Trophoblast cell (in vitro differentiated cells and primary cell): ENCODE data around the gene SLIT3.
"Not testable (repeated sequence)": the region's sequence is repeated elsewhere in the genome, so short reads cannot be mapped to it uniquely, and the experiment has no call there.

ENCODE experiments used
- DNase-seq, 2 donors: peaks; one replicate each; pipeline ENCODE4 v3.0.0-alpha.2; 2016
- H2AFZ ChIP-seq: 2 replicates; pipeline ENCODE4 v1.6.1; 2013; ENCODE audit warnings: low read length, moderate library complexity, mild to moderate bottlenecking; ENCODE audit not compliant: insufficient read depth, poor library complexity
- H2AK5ac ChIP-seq: 2 replicates; pipeline ENCODE4 v1.6.1; 2013; ENCODE audit warnings: mild to moderate bottlenecking, low read length
- H2BK120ac ChIP-seq: 2 replicates; pipeline ENCODE4 v1.6.1; 2013; ENCODE audit warnings: low read length, mild to moderate bottlenecking, moderate library complexity; ENCODE audit not compliant: insufficient read depth, poor library complexity
- H2BK12ac ChIP-seq: 2 replicates; pipeline ENCODE4 v1.6.1; 2013; ENCODE audit warnings: mild to moderate bottlenecking, low read length, moderate library complexity
- H2BK5ac ChIP-seq: 2 replicates; pipeline ENCODE4 v1.6.1; 2013; ENCODE audit warnings: low read length, low read depth, moderate library complexity, mild to moderate bottlenecking; ENCODE audit not compliant: poor library complexity
- H3K14ac ChIP-seq: 2 replicates; pipeline ENCODE4 v1.6.1; 2013; ENCODE audit warnings: mild to moderate bottlenecking, low read length
- H3K18ac ChIP-seq: 2 replicates; pipeline ENCODE4 v1.6.1; 2013; ENCODE audit warnings: mild to moderate bottlenecking, low read length
- H3K23ac ChIP-seq: 2 replicates; pipeline ENCODE4 v1.6.1; 2013; ENCODE audit warnings: low read length
- H3K27ac ChIP-seq: 2 replicates; pipeline ENCODE4 v1.5.1; 2013; ENCODE audit warnings: low read depth, mild to moderate bottlenecking, inconsistent platforms, low read length, moderate library complexity
- H3K27me3 ChIP-seq: 2 replicates; pipeline ENCODE4 v1.6.1; 2013; ENCODE audit warnings: inconsistent platforms, mild to moderate bottlenecking, low read length, moderate library complexity; ENCODE audit not compliant: insufficient read depth
- H3K36me3 ChIP-seq, 2 experiments: 1 replicate in 1 of 2; 2 replicates in 1 of 2; pipeline ENCODE4 v1.6.1; 2013; ENCODE audit warnings: low read length in 2 of 2, mild to moderate bottlenecking in 2 of 2, moderate library complexity in 1 of 2; ENCODE audit not compliant: insufficient read depth in 2 of 2, control insufficient read depth in 1 of 2
- H3K4ac ChIP-seq: 2 replicates; pipeline ENCODE4 v1.6.1; 2013; ENCODE audit warnings: low read depth, mild to moderate bottlenecking, low read length, moderate library complexity
- H3K4me1 ChIP-seq, 2 experiments: 1 replicate in 1 of 2; 2 replicates in 1 of 2; pipeline ENCODE4 v1.6.1; 2013; ENCODE audit warnings: low read length in 2 of 2, mild to moderate bottlenecking in 2 of 2, moderate library complexity in 1 of 2; ENCODE audit not compliant: insufficient read depth in 2 of 2, control insufficient read depth in 1 of 2
- H3K4me2 ChIP-seq: 2 replicates; pipeline ENCODE4 v1.6.1; 2013; ENCODE audit warnings: inconsistent platforms, mild to moderate bottlenecking, low read length, moderate library complexity
- H3K4me3 ChIP-seq: 2 replicates; pipeline ENCODE4 v1.5.1; 2013; ENCODE audit warnings: mild to moderate bottlenecking, low read depth, low read length, inconsistent platforms
- H3K79me1 ChIP-seq: one replicate; pipeline ENCODE4 v1.6.1; 2013; ENCODE audit warnings: low read length
- H3K79me2 ChIP-seq: 2 replicates; pipeline ENCODE4 v1.6.1; 2013; ENCODE audit warnings: low read length, mild to moderate bottlenecking; ENCODE audit not compliant: control insufficient read depth, insufficient read depth, poor library complexity
- H3K9ac ChIP-seq: 2 replicates; pipeline ENCODE4 v1.6.1; 2013; ENCODE audit warnings: mild to moderate bottlenecking, low read length
- H3K9me3 ChIP-seq: 2 replicates; pipeline ENCODE4 v1.6.1; 2013; ENCODE audit warnings: low read depth, mild to moderate bottlenecking, control low read depth, inconsistent platforms, low read length; ENCODE audit not compliant: insufficient read depth
- H4K12ac ChIP-seq: 2 replicates; pipeline ENCODE4 v1.6.1; 2013; ENCODE audit warnings: low read depth, mild to moderate bottlenecking, low read length, moderate library complexity
- H4K8ac ChIP-seq: 2 replicates; pipeline ENCODE4 v1.6.1; 2013; ENCODE audit warnings: low read depth, mild to moderate bottlenecking, low read length, moderate library complexity
- H4K91ac ChIP-seq: one replicate; pipeline ENCODE4 v1.6.1; 2013; ENCODE audit warnings: low read depth, mild to moderate bottlenecking, low read length, moderate library complexity
- WGBS: extraction: QIAGEN DNeasy Blood & Tissue Kit; methylation state at CpG from one replicate; pipeline ENCODE4 v1.1.7; 2013; ENCODE audit warnings: missing lambda C conversion rate; ENCODE audit not compliant: insufficient read length, insufficient coverage; ENCODE audit errors: extremely low coverage; 5-methylcytosine and 5-hydroxymethylcytosine counted together

Gene SLIT3

DNA sequence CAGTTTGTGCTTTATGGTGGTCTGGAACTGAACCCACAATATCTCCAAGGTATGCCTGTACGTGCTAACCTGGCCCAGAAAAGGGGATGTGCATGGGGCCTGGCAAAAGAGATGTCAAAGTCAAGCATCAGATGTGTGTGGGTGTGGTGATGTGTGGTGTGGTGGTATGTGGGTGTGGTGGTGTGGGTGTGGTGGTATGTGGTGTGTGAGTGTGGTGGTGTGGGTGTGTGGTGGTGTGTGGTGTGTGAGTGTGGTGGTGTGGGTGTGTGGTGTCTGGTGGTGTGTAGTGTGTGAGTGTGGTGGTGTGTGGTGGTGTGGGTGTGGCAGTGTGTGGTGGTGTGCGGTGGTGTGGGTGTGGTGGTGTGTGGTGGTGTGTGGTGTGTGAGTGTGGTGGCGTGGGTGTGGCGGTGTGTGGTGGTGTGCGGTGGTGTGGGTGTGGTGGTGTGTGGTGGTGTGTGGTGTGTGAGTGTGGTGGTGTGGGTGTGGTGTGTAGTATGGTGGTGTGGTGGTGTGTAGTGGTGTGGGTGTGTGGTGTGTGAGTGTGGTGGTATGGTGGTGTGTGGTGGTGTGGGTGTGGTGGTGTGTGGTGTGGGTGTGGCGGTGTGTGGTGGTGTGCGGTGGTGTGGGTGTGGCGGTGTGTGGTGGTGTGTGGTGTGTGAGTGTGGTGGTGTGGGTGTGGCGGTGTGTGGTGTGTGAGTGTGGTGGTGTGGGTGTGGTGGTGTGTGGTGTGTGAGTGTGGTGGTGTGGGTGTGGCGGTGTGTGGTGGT is 554.6 kb downstream of the SLIT3 start:
- Histone ChIP-seq H3K36me3 (peaks cover 27 to 35% of the 10 kb centered on the region in 2 experiments), H3K4me3 (peak overlapping the region; percentile 31), H3K9me3 (peaks cover 11% of the 10 kb centered on the region)
- H3K27me3 ChIP-seq, H3K18ac ChIP-seq, H3K79me2 ChIP-seq, H2BK5ac ChIP-seq, H3K4ac ChIP-seq, H4K91ac ChIP-seq, H2BK120ac ChIP-seq, H4K8ac ChIP-seq, DNase-seq, H3K4me1 ChIP-seq, H3K9ac ChIP-seq, H2BK12ac ChIP-seq, H4K12ac ChIP-seq, H3K79me1 ChIP-seq, H3K23ac ChIP-seq, H2AFZ ChIP-seq, H3K27ac ChIP-seq, H3K4me2 ChIP-seq, H2AK5ac ChIP-seq, H3K14ac ChIP-seq: not testable (repeated sequence)
- no CpG with 5 or more reads among the region's 10 CpGs for WGBS

DNA sequence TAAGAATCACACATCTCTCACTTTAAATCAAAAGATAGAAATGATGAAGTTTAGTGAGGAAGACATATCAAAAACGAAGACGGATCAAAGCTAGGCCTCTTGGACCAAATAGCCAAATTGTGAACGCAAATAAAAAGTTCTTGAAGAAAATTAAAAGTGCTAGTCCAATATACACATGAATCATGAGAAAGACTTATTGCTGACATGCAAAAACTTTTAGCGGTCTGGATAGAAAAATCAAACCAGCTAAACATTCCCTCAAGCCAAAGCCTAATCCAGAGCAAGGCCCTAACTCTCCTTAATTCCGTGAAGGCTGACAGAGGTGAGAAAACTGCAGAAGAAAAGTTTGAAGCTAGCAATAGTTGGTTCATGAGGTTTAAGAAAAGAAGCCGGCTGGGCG is 557.3 kb downstream of the SLIT3 start:
- Histone ChIP-seq H3K4me2 (no peak overlapping the region), H2BK12ac (no peak overlapping the region), H2BK120ac (no peak overlapping the region), H3K9me3 (peaks cover 11% of the 10 kb centered on the region), H3K23ac (no peak overlapping the region), H3K4me1 (no peaks in the 10 kb centered on the region), H2AFZ (no peak overlapping the region), H3K27me3 (no peaks in the 10 kb centered on the region), H2AK5ac (no peak overlapping the region), H3K4ac (no peak overlapping the region), H2BK5ac (no peak overlapping the region), H3K18ac (no peak overlapping the region), H3K79me2 (no peaks in the 10 kb centered on the region), H3K9ac (no peak overlapping the region), H3K36me3 (peaks cover 21 to 23% of the 10 kb centered on the region in 2 experiments), H3K79me1 (no peaks in the 10 kb centered on the region), H4K91ac (no peak overlapping the region), H3K27ac (no peak overlapping the region), H3K14ac (no peak overlapping the region), H3K4me3 (no peak overlapping the region), H4K12ac (no peak overlapping the region), H4K8ac (no peak overlapping the region)
- WGBS = no CpG with 5 or more reads among the region's 7 CpGs
- DNase-seq = no peak

DNA sequence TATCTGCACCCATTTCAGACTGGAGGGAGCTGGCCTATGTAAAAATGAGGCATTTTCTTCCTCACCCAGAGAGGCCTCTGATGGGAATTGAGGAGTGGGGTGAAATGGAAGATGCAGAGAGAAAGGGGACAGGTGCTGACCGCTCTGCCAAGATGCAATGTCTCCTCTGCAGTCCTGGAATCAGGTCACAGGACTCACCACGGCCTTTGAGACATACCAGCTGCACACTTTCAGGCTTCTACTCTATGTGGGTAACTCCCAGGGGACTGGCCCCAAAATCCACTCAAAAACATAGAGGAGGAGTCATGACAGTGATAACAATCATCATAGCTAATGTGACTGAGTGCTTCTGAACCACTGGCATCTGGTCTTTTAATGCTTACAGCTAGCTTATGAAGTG is 558.6 kb downstream of the SLIT3 start:
- H3K27ac ChIP-seq, H4K12ac ChIP-seq, H3K4ac ChIP-seq, H2AFZ ChIP-seq, H3K79me1 ChIP-seq, H2BK12ac ChIP-seq, H3K9ac ChIP-seq, H3K27me3 ChIP-seq, H3K14ac ChIP-seq, H3K4me3 ChIP-seq, H3K9me3 ChIP-seq, H4K91ac ChIP-seq, H4K8ac ChIP-seq, DNase-seq, H2BK120ac ChIP-seq, H3K18ac ChIP-seq, H2AK5ac ChIP-seq, H3K79me2 ChIP-seq, H3K4me2 ChIP-seq, H3K4me1 ChIP-seq, H3K23ac ChIP-seq, H2BK5ac ChIP-seq: not testable (repeated sequence)
- H3K36me3 ChIP-seq = peaks cover 13 to 15% of the 10 kb centered on the region in 2 experiments
- no CpG with 5 or more reads among the region's 2 CpGs for WGBS

DNA sequence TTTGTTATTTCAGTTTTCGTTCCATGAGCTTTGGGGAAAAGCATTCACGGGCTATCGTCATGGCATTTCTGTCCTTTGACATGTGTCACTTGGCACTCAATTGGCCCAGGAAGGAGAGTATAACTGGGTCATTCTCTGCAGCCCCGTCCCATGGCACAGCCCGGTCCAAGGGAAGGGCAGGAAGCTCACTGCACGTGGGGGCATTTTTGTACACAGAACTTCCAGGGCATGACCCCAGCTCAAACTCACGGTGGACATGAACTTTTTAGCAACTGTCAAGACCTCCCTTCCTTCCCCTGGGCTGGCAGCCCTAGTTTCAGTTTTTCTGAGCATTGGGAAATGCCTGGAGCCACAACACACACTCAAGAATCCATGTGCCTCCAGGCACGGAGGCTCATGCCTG is 560.1 kb downstream of the SLIT3 start:
- peaks cover 4 to 11% of the 10 kb centered on the region in 2 experiments for H3K36me3 ChIP-seq
- no peak overlapping the region for H4K8ac ChIP-seq
- H3K79me1 ChIP-seq = no peaks in the 10 kb centered on the region
- no peak overlapping the region for H3K18ac ChIP-seq
- no peak overlapping the region for H3K14ac ChIP-seq
- no peak overlapping the region for H2AFZ ChIP-seq
- no peak overlapping the region for H2BK120ac ChIP-seq
- DNase-seq = peak; percentile 78
- no peaks in the 10 kb centered on the region for H3K4me1 ChIP-seq
- H3K27ac ChIP-seq = no peak overlapping the region
- H3K4me2 ChIP-seq = no peak overlapping the region
- WGBS = no CpG with 5 or more reads among the region's 8 CpGs
- H3K9ac ChIP-seq = no peak overlapping the region
- H3K23ac ChIP-seq = no peak overlapping the region
- H2BK12ac ChIP-seq = no peak overlapping the region
- no peak overlapping the region for H3K4ac ChIP-seq
- H3K9me3 ChIP-seq = peaks cover 2% of the 10 kb centered on the region
- no peaks in the 10 kb centered on the region for H3K27me3 ChIP-seq
- no peak overlapping the region for H2BK5ac ChIP-seq
- no peak overlapping the region for H4K12ac ChIP-seq
- no peaks in the 10 kb centered on the region for H3K79me2 ChIP-seq
- no peak overlapping the region for H4K91ac ChIP-seq
- no peak overlapping the region for H2AK5ac ChIP-seq
- H3K4me3 ChIP-seq = no peak overlapping the region
